Ovary (tissue), 9 donors: ENCODE measurements around the gene ID2. TPM values are rescaled to one million over a fixed set of nuclear protein-coding genes. Genes with fewer than 3 reads are reported as not detected.

ENCODE experiments used
- DNase-seq, 5 donors: peaks; one replicate each; pipeline ENCODE4 v3.0.0-alpha.2; 2019 to 2020
- H3K27ac ChIP-seq, 2 donors: fragments of 200-600 bp; one replicate each; pipeline versions ENCODE4 v1.5.1 to v1.8.0; 2019 to 2022
- H3K27me3 ChIP-seq: fragments of 200-600 bp; one replicate; pipeline ENCODE4 v1.8.0; 2022
- H3K36me3 ChIP-seq: fragments of 200-600 bp; sonication (generic); one replicate; pipeline ENCODE4 v1.5.1; 2019
- H3K4me1 ChIP-seq: one replicate; pipeline ENCODE4 v1.8.1; 2013; ENCODE audit warnings: mild to moderate bottlenecking, moderate library complexity; ENCODE audit not compliant: insufficient read depth
- H3K4me3 ChIP-seq: fragments of 200-600 bp; sonication (generic); one replicate; pipeline ENCODE4 v1.5.1; 2017
- H3K9me3 ChIP-seq, 2 donors: fragments of 200-600 bp in 1 of 2; sonication (generic) in 1 of 2; one replicate each; pipeline versions ENCODE4 v1.5.1 to v1.8.1; 2013 to 2019; ENCODE audit warnings: mild to moderate bottlenecking in 1 of 2, moderate library complexity in 1 of 2
- CTCF ChIP-seq, 3 donors: fragments of 450-650 bp in 2 of 3; fragments of 200-600 bp in 1 of 3; IDR thresholded peaks; one replicate each; pipeline versions ENCODE4 v1.5.1 to v1.8.0; 2016 to 2022; ENCODE audit warnings: antibody characterized with exemption in 3 of 3, mild to moderate bottlenecking in 1 of 3
- EP300 ChIP-seq: sonication (generic); formaldehyde crosslinking; IDR thresholded peaks from one replicate; pipeline ENCODE4 v1.6.1; 2017; ENCODE audit warnings: antibody characterized with exemption
- POLR2A ChIP-seq: fragments of 450-650 bp; IDR thresholded peaks from one replicate; pipeline ENCODE4 v1.6.1; 2017; ENCODE audit warnings: antibody characterized with exemption, mild to moderate bottlenecking, moderate library complexity
- WGBS, 3 donors: extraction: QIAGEN DNeasy Blood & Tissue Kit in 1 of 3; methylation state at CpG; one replicate each; pipeline versions ENCODE4 v1.1.5 to v1.1.7; 2013 to 2017; 5-methylcytosine and 5-hydroxymethylcytosine counted together
- intact Hi-C, 4 donors: fragments of 100-400 bp; cut with DNase I; formaldehyde crosslinking; loops; one replicate each; pipeline versions ENCODE4 v1.11.0 to v1.15.1; 2022 to 2023
- polyA plus RNA-seq, 2 donors: library from polyadenylated mRNA; stranded (reverse); fragments of 200-250 nt in 1 of 2; fragments of 350-450 nt in 1 of 2; fragmentation: Illumina TruSeq in 1 of 2; extraction: RNeasy Lipid Tissue Mini Kit (QIAGEN cat#74804) in 1 of 2; gene quantifications; one replicate each; pipeline ENCODE4 v1.2.3, GENCODE V29; 2013 to 2014
- total RNA-seq, 7 donors: library from RNA; depleted of rRNA in 2 of 7; stranded (reverse); fragments of >200 nt in 2 of 7; fragmentation: NEBNext Ultra II Directional in 3 of 7; extraction: Animal tissue kit (Norgen Biotek cat#: 25700) in 3 of 7; gene quantifications; one replicate each; pipeline versions ENCODE4 v1.1.0 to v1.2.4, GENCODE V29; 2016 to 2023
- donor health status: DM: no; HTN: no; CAD: no; lungs with moderate emphysema.
- donor health status: DM: no; HTN: no; CAD: no.
- donor health status: Bipolar disorder and iron deficiency.
- donor health status: DM: yes; HTN: yes; CAD: no.
- donor health status: DM: no; HTN: no; CAD: no.
- donor health status: DM: yes; HTN: yes; CAD: no.

The ID2 gene
- total and polyA plus RNA-seq, 9 donors = 68.5 to 897 (median 168) TPM

GRCh38 chr2:8659092-8659734 lies 22.6 kb upstream of the ID2 start:
- intact Hi-C loops = no loop called here
- Histone ChIP-seq H3K27me3 (no peaks in the 10 kb centered on the region), H3K4me3 (no peak overlapping the region), H3K9me3 (no peaks in the 10 kb centered on the region), H3K36me3 (no peaks in the 10 kb centered on the region), H3K27ac (no peak overlapping the region), H3K4me1 (peaks cover 16% of the 10 kb centered on the region)
- no peak for TF ChIP-seq POLR2A
- no peak for TF ChIP-seq EP300
- TF ChIP-seq CTCF (IDR thresholded peaks at IDR 0.05) = no peak
- 70 to 77% (median 74%) methylated on average over 10 of the region's 10 CpGs for WGBS, 3 donors
- peak in 2 of 5 donors; percentile 47 to 58 for DNase-seq

GRCh38 chr2:8659735-8660492 lies 21.9 kb upstream of the ID2 start:
- no peak overlapping the region for H3K4me3 ChIP-seq
- H3K27ac ChIP-seq = no peak overlapping the region
- intact Hi-C loops = loop anchor here in 1 of 4 donors (10.0 kb wide), 1 partner anchor 165 kb away; no protein-coding TSS in a partner anchor
- no peaks in the 10 kb centered on the region for H3K9me3 ChIP-seq
- H3K4me1 ChIP-seq = peaks cover 16% of the 10 kb centered on the region
- peak in 1 of 5 donors; percentile 40 for DNase-seq
- H3K36me3 ChIP-seq = no peaks in the 10 kb centered on the region
- 60 to 71% (median 66%) methylated on average over 18 of the region's 18 CpGs for WGBS, 3 donors
- TF ChIP-seq EP300 = no peak
- no peak for TF ChIP-seq POLR2A
- TF ChIP-seq CTCF (IDR thresholded peaks at IDR 0.05) = no peak
- no peaks in the 10 kb centered on the region for H3K27me3 ChIP-seq

- Histone ChIP-seq H3K36me3 (no peaks in the 10 kb centered on the region), H3K4me3 (no peak overlapping the region), H3K27ac (peak overlapping the region in 1 of 2 donors; percentile 18), H3K27me3 (no peaks in the 10 kb centered on the region), H3K9me3 (no peaks in the 10 kb centered on the region), H3K4me1 (peaks cover 16% of the 10 kb centered on the region)
- TF ChIP-seq CTCF (IDR thresholded peaks at IDR 0.05) (no peak), POLR2A (no peak), EP300 (no peak)
- DNase-seq = no peak
- intact Hi-C loops = loop anchor here in 1 of 4 donors (10.0 kb wide), 1 partner anchor 166 kb away; no protein-coding TSS in a partner anchor
- 69 to 82% (median 81%) methylated on average over 6 of the region's 6 CpGs for WGBS, 3 donors
Observed at GRCh38 chr2:8661235-8661634, 20.6 kb upstream of the ID2 start.

- Histone ChIP-seq H3K27ac (peak overlapping the region in 1 of 2 donors; percentile 18), H3K9me3 (no peaks in the 10 kb centered on the region), H3K27me3 (no peaks in the 10 kb centered on the region), H3K36me3 (no peaks in the 10 kb centered on the region), H3K4me1 (peaks cover 16% of the 10 kb centered on the region), H3K4me3 (no peak overlapping the region)
- WGBS, 3 donors = 22 to 38% (median 31%) methylated on average over 7 of the region's 7 CpGs
- intact Hi-C loops = loop anchor here in 1 of 4 donors (10.0 kb wide), 1 partner anchor 167 kb away; no protein-coding TSS in a partner anchor
- TF ChIP-seq EP300 (no peak), POLR2A (no peak), CTCF (IDR thresholded peaks at IDR 0.05) (no peak)
- DNase-seq = peak in 3 of 5 donors; percentile 40 to 56 (median 47)
Observed at GRCh38 chr2:8661736-8662135, 20.1 kb upstream of the ID2 start.
